ELR (cell line): Measurements from ENCODE around the gene SNTG2.

Source experiments
- DNase-seq: peaks from one replicate; pipeline ENCODE4 v3.0.0-alpha.2; 2015; ENCODE audit warnings: low read depth

SNTG2 gene

GRCh38 chr2:1237783-1238182, 287.1 kb downstream of the SNTG2 start:
- no peak for DNase-seq

GRCh38 chr2:1238598-1239138, 288.0 kb downstream of the SNTG2 start:
- no peak for DNase-seq

DNA sequence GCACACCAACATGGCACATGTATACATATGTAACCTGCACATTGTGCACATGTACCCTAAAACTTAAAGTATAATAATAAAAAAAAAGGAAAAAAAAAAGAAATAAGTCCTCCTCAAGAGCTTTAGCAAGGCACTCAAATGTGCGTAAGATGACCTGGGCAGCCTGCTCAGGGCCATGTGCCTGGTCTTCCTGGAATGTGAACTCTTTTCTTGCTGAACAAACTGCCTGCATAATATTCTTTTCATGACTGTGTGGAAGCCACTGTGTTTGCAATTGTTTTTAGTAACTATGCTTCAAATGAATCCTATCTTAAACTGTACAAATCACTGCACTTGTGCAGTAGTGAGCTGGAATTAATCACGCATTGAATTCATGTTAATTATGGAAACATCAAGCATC, 294.5 kb downstream of the SNTG2 start:
- DNase-seq, result no peak

DNA sequence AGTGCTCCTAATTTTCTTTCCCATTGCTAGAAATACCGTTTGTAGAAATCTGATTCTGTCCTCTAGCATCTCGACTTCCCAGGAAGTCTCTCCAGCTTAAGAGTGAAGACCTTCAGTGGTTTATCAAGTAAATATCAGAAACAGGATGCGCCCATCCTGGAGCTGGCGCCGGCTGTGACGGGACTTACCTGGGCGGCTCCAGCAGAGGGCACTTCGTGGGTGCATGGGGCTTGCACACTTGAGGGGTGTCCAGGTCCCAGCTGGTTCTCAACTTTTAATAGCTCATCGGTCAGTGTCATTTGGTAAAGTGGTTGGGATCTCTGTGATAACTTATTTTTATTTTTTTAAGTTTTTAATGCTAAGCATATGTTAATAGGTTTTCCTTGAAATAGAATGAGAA, 295.6 kb downstream of the SNTG2 start:
- DNase-seq, result no peak

DNA sequence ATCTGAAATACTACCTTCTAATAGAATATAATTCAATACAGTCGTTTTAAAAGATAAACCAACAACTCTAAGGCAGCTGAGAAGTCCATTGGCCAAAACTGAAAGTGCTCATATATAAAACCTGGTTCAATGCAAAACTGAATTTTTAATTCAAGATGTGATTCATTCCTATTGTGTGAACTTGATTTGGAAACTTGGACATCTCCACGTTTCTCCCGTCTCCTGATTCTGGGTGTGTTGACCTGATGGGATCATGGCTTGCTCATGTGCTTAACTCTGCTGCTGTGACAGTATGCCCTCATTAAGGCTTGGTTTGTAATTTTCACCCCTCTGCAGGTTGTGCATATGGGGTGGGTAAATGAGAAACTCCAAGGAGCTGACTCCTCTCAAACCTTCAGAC, 296.3 kb downstream of the SNTG2 start:
- DNase-seq, result no peak

GRCh38 chr2:1248187-1248586, 297.5 kb downstream of the SNTG2 start:
- DNase-seq, result no peak

DNA sequence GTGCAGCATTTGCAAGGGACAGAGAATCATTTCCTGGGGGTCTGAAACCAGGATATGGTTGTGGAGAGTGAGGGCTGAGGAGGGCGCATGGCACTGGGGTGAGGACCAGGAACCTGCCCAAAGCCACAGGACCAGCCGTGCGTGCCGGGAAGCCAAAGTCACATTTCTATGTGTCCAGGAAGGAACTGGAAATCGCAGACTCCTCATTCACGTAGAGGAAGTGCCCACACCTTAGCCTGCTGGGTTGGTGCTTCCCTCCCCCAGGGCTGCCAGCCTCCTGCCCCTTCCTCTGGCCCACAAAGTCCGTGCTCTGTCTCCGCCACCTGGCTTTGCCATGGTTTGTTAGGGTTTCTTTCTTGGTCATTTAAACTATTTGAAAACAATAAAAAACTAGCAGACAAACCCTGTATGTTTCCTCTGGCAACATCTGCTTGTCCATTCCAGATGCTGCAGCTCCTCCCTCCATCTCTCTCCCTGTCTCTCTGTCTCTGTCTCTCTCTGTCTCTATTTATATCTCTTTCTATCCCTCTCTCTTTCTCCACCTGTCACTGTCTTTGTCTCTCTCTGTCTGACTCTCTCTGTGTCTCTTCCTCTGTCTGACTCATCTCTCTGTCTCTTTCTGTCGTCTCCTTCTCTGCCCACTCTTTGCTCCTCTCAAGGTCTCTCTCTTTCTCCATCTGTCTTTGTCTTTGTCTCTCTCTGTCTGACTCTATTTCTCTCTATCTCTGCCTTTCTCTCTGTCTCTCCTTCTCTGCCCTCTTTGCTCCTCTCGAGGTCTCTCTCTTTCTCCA, 299.4 kb downstream of the SNTG2 start:
- no peak for DNase-seq

GRCh38 chr2:1251520-1251919, 300.9 kb downstream of the SNTG2 start:
- DNase-seq, result no peak

- DNase-seq, result no peak
Observed at GRCh38 chr2:1253629-1254028, 303.0 kb downstream of the SNTG2 start.

GRCh38 chr2:1254662-1255343, 304.2 kb downstream of the SNTG2 start:
- DNase-seq, result no peak

- no peak for DNase-seq
Observed at GRCh38 chr2:1256632-1257324, 306.1 kb downstream of the SNTG2 start.

GRCh38 chr2:1257334-1257733, 306.7 kb downstream of the SNTG2 start:
- DNase-seq, result no peak

- DNase-seq, result no peak
Observed at GRCh38 chr2:1259746-1260145, 309.1 kb downstream of the SNTG2 start.

DNA sequence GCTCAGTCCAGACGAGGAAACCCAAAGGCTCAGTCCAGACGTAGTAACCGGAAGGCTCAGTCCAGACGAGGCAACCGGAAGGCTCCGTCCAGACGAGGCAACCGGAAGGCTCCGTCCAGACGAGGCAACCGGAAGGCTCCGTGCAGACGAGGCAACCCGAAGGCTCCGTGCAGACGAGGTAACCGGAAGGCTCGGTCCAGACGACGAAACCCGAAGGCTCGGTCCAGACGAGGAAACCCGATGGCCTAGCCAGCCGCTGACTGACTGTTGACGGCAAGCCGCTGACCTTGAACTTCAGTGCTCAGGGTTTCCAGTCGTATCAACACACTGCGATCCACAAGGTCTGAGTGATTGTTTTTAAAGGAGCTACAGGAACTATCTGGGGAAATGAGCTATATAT, 312.0 kb downstream of the SNTG2 start:
- no peak for DNase-seq

GRCh38 chr2:1265454-1265853, 314.8 kb downstream of the SNTG2 start:
- DNase-seq, result no peak

DNA sequence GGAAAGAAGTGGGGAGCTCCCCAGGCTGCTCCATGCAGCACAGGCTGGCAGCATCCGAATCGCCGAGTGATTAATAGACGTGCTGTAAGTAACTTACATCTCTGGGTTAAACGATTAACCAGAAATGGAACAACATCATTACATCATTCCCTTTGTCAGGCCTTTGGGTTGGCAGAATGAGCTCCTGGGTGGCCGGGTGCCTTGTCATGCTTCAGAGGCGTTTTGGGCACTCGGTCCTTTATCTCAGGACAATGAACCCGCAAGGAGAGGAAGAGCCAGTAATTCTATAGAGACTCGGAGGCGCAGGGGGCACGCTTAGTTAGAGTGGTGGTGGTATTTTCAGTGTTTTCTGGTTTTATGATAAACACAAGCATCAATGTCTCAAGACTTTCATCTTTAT, 315.7 kb downstream of the SNTG2 start:
- no peak for DNase-seq

DNA sequence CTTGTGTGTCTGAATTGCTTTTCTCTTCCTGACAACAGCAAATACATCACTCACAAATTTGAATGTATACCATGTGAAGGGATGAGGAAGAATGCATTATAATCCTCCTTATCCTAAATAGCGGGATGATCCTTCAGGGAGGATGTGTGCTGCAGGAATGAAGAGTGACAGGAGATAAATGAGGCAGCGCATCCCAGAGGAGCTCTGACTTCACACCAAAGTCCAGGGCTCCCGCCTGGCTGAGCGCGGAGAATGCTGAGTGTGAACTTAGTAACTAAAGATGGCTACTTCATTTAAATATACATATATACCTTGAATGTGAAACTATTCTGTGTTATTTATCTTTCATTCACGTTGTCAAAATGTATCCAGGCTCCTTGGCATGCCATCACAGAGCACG, 317.4 kb downstream of the SNTG2 start:
- no peak for DNase-seq

GRCh38 chr2:1269812-1270211, 319.2 kb downstream of the SNTG2 start:
- DNase-seq, result no peak

DNA sequence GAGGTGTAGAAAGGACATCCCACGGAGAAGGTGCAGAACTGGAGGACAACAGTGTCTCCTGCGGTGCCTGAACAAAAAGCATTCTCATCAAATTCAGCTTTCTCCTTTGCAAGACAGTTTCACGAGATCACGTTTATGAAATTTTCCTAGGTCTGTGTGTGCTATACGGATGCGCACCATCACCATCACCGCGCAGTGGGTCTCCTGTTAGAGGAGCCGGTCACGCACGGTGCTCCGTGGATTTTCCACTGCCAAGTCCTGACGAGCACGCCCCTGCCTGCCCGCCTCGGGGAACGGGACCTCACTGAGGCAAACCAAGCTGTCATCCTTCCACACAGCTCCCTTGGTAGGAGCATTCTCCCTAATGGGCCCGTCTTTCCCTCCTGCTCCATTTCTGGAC, 322.2 kb downstream of the SNTG2 start:
- no peak for DNase-seq

GRCh38 chr2:1277634-1278033, 327.0 kb downstream of the SNTG2 start:
- DNase-seq, result no peak

DNA sequence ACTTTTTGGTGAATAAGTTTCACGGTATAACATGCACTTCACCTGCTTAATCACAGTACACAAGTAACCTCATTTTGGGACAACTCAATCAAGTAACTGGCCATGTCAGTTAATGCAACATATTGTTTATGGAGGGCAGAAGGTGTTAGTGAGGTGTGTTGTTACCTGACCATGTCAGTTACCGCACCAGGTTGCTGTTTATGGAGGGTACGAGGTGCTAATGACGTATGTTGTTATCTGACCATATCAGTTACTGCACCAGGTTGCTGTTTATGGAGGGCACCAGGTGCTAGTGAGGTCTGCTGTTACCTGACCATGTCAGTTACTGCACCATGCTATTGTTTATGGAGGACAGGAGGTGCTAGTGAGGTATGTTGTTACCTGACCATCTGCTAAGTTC, 327.5 kb downstream of the SNTG2 start:
- no peak for DNase-seq

- no peak for DNase-seq
Observed at GRCh38 chr2:1278861-1279260, 328.2 kb downstream of the SNTG2 start.

DNA sequence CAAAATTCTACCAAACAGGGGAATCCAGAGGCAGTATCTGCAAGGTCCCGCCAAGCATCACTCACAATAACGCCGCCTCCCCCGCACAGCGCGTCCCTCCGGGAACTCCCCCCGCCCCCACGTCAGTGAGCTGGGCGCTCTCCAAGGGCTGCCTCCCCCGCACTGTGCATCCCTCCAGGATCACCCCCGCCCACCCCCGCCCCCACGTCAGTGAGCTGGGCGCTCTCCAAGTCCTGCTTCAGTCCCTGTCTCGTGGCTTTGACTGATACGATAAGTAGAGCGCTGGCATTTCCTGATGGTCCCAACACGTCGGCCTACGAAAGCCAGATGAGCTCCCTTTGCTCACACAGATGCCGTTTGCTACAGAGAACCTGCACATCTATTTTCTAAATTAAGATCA, 331.9 kb downstream of the SNTG2 start:
- no peak for DNase-seq
